Sciatic nerve (tissue), 1 donor: ENCODE results near the gene EMC1. TPM values are rescaled to one million over a fixed set of nuclear protein-coding genes. Genes with fewer than 3 reads are reported as not detected.

ENCODE experiments used
- total RNA-seq: library from RNA; stranded (reverse); fragmentation: NEBNext Ultra II Directional; extraction: Animal tissue kit (Norgen Biotek cat#: 25700); gene quantifications from one replicate; pipeline ENCODE4 v1.2.1, GENCODE V29; 2021
- donor health status: DM: no; HTN: no; CAD: no.

The EMC1 gene
- total RNA-seq, 1 donor from 2014 or later: 37.8 TPM

Other genes starting within 250 kb of the EMC1 start
- gene UBR4, start 41.3 kb downstream of the EMC1 start, total RNA-seq: 161 TPM
- 13.1 TPM for gene MRTO4, start 281 bp upstream of the EMC1 start, total RNA-seq
- gene AKR7A3, start 37.2 kb upstream of the EMC1 start, total RNA-seq: 1.6 TPM
- gene AKR7A2, start 60.6 kb upstream of the EMC1 start, total RNA-seq: 35.8 TPM
- gene SLC66A1, start 60.8 kb upstream of the EMC1 start, total RNA-seq: 10.8 TPM
- gene CAPZB, start 234.0 kb upstream of the EMC1 start, total RNA-seq: 198 TPM